OCI-LY1 (cell line): Measurements from ENCODE around the gene CD82.

Source experiments
- CTCF ChIP-seq: fragments of 200-600 bp; sonication (generic), shearing (Covaris generic); IDR thresholded peaks from 2 replicates; pipeline ENCODE4 v1.5.1; 2017; ENCODE audit warnings: mild to moderate bottlenecking, antibody characterized with exemption, low read length, moderate library complexity, mixed read lengths
- EZH2 ChIP-seq: fragments of 200-600 bp; sonication (generic), shearing (Covaris generic); IDR thresholded peaks from 2 replicates; pipeline ENCODE4 v1.8.0; 2017; ENCODE audit warnings: borderline replicate concordance, mixed run types, mild to moderate bottlenecking, antibody characterized with exemption, low read length, moderate library complexity, mixed read lengths

GRCh38 chr11:44540667-44541066 lies 24.8 kb upstream of the CD82 start:
- TF ChIP-seq CTCF: no peak
- no peak for TF ChIP-seq EZH2
